SK-N-MC (cell line): Measurements from ENCODE around the gene LCE6A.

Source experiments
- EZH2 ChIP-seq: fragments of 200-600 bp; sonication (generic); IDR thresholded peaks from one replicate; pipeline ENCODE4 v1.6.1; 2017; ENCODE audit warnings: antibody characterized with exemption
- POLR2AphosphoS5 ChIP-seq: IDR thresholded peaks from 2 replicates; pipeline ENCODE4 v1.6.1; 2012; ENCODE audit warnings: mild to moderate bottlenecking, low read depth, low read length, borderline replicate concordance

GRCh38 chr1:152869808-152870419 is 27.3 kb downstream of the LCE6A start:
- TF ChIP-seq POLR2AphosphoS5 (no peak), EZH2 (no peak)
